GM19025 (cell line): Measurements from ENCODE around the gene RNU6-7.

Experiments used
- ATAC-seq: cut with Tn5 transposase; IDR thresholded peaks from one replicate; pipeline ENCODE4 v1.9.1; 2021; ENCODE audit warnings: mild to moderate bottlenecking, low read depth, moderate library complexity; ENCODE audit not compliant: unreplicated experiment

Gene RNU6-7

GRCh38 chr14:32203928-32204357, 2.1 kb downstream of the RNU6-7 start:
- ATAC-seq, result no peak

GRCh38 chr14:32205554-32205953, 3.7 kb downstream of the RNU6-7 start:
- ATAC-seq, result no peak

- no peak for ATAC-seq
These were observed 4.1 kb downstream of the RNU6-7 start for GRCh38 chr14:32205984-32206383.

GRCh38 chr14:32206552-32206951, 4.7 kb downstream of the RNU6-7 start:
- no peak for ATAC-seq

- no peak for ATAC-seq
These were observed 6.6 kb downstream of the RNU6-7 start for GRCh38 chr14:32208490-32208889.

GRCh38 chr14:32209471-32209870, 7.6 kb downstream of the RNU6-7 start:
- no peak for ATAC-seq

GRCh38 chr14:32211068-32211404, 9.2 kb downstream of the RNU6-7 start:
- no peak for ATAC-seq

- no peak for ATAC-seq
These were observed 11.0 kb downstream of the RNU6-7 start for GRCh38 chr14:32212833-32213232.

- ATAC-seq, result no peak
These were observed 15.5 kb downstream of the RNU6-7 start for GRCh38 chr14:32217301-32217700.

GRCh38 chr14:32224737-32225377, 23.0 kb downstream of the RNU6-7 start:
- no peak for ATAC-seq

- ATAC-seq, result no peak
These were observed 23.6 kb downstream of the RNU6-7 start for GRCh38 chr14:32225378-32225920.

- ATAC-seq, result no peak
These were observed 24.2 kb downstream of the RNU6-7 start for GRCh38 chr14:32226056-32226455.

GRCh38 chr14:32230181-32230580, 28.3 kb downstream of the RNU6-7 start:
- ATAC-seq, result no peak

- no peak for ATAC-seq
These were observed 28.9 kb downstream of the RNU6-7 start for GRCh38 chr14:32230695-32231280.

GRCh38 chr14:32232481-32232880, 30.6 kb downstream of the RNU6-7 start:
- no peak for ATAC-seq

- ATAC-seq, result no peak
These were observed 31.4 kb downstream of the RNU6-7 start for GRCh38 chr14:32233260-32233659.

GRCh38 chr14:32244404-32244803, 42.6 kb downstream of the RNU6-7 start:
- no peak for ATAC-seq

GRCh38 chr14:32246751-32247150, 44.9 kb downstream of the RNU6-7 start:
- no peak for ATAC-seq

- no peak for ATAC-seq
These were observed 47.5 kb downstream of the RNU6-7 start for GRCh38 chr14:32249371-32249770.

GRCh38 chr14:32249780-32250179, 47.9 kb downstream of the RNU6-7 start:
- no peak for ATAC-seq

GRCh38 chr14:32250681-32251080, 48.8 kb downstream of the RNU6-7 start:
- no peak for ATAC-seq

GRCh38 chr14:32251530-32251929, 49.7 kb downstream of the RNU6-7 start:
- ATAC-seq, result no peak
